ENCODE measurements around the gene LUZP4. TPM values are rescaled to one million over a fixed set of nuclear protein-coding genes. Genes with fewer than 3 reads are reported as not detected.

The LUZP4 gene
- total RNA-seq, 1 experiment from 2014 or later, result not detected

DNA sequence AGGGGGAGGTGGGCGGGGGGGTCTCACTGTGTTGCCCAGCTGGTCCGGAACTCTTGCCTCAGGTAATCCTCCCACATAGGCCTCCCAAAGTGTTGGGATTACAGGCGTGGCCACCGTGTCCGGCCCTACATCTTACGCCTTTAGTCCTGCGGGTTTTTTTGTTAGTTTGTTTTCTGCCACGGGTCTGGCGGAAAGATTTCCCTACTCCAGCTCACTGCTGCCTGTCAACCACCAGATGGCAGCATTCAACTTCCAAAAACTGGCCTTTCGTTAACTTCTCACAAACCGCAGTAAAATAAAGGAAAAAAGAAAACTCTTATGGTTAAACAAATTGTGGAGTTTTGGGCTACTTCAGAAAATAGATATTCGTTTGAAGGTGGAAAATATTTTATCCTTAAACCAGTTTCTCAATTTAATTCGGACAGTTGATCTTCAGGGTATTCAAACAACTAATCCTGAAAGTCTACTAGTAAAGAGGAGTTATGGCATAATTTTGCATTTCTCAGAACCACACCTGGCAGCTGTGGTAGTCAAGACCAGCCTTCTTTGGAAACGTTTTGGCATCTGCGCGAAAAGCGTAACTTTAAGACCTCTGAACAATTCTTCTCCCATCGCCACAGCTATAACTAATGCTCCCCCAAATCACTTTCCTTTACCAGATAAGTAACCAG is 41.1 kb downstream of the LUZP4 start:
- no peaks in the 10 kb centered on the region for H3K79me2 ChIP-seq (ENCODE audit: insufficient read depth, low read length)
- CTCF ChIA-PET, result interaction anchor here (1.0 to 1.9 kb wide), 5 partner anchors 104 to 360 kb away, joined by 3 to 13 read pairs (median 6); no protein-coding TSS in a partner anchor
- no peaks in the 10 kb centered on the region for H3K9me2 ChIP-seq (ENCODE audit: insufficient read depth)
- intact Hi-C loops (cut with micrococcal nuclease), result loop anchor here (1.0 to 5.0 kb wide), 3 partner anchors 313 to 362 kb away; no protein-coding TSS in a partner anchor
- H3K4me3 ChIP-seq (replicated peaks in 1 of 2; ENCODE audit: low read depth in 1 of 2, low read length in 2 of 2), result no peak overlapping the region
- ATAC-seq, result peak; percentile 80
- no peak for TF ChIP-seq CBX3 (IDR thresholded peaks at IDR 0.05; ENCODE audit: low read depth)
- TF ChIP-seq EZH2 (IDR thresholded peaks at IDR 0.05), result no peak
- TF ChIP-seq RAD21 (IDR thresholded peaks at IDR 0.05; ENCODE audit: low read depth), result peak; percentile 80
- TF ChIP-seq, protein P1, sequence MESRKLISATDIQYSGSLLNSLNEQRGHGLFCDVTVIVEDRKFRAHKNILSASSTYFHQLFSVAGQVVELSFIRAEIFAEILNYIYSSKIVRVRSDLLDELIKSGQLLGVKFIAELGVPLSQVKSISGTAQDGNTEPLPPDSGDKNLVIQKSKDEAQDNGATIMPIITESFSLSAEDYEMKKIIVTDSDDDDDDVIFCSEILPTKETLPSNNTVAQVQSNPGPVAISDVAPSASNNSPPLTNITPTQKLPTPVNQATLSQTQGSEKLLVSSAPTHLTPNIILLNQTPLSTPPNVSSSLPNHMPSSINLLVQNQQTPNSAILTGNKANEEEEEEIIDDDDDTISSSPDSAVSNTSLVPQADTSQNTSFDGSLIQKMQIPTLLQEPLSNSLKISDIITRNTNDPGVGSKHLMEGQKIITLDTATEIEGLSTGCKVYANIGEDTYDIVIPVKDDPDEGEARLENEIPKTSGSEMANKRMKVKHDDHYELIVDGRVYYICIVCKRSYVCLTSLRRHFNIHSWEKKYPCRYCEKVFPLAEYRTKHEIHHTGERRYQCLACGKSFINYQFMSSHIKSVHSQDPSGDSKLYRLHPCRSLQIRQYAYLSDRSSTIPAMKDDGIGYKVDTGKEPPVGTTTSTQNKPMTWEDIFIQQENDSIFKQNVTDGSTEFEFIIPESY (IDR thresholded peaks at IDR 0.05; ENCODE audit: extremely low read depth, insufficient replicate concordance, low read length), result no peak
- TF ChIP-seq, protein P2, sequence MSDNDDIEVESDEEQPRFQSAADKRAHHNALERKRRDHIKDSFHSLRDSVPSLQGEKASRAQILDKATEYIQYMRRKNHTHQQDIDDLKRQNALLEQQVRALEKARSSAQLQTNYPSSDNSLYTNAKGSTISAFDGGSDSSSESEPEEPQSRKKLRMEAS (IDR thresholded peaks at IDR 0.05), result no peak
- no peak for TF ChIP-seq ZFX (IDR thresholded peaks at IDR 0.05)
- TF ChIP-seq, protein P3, sequence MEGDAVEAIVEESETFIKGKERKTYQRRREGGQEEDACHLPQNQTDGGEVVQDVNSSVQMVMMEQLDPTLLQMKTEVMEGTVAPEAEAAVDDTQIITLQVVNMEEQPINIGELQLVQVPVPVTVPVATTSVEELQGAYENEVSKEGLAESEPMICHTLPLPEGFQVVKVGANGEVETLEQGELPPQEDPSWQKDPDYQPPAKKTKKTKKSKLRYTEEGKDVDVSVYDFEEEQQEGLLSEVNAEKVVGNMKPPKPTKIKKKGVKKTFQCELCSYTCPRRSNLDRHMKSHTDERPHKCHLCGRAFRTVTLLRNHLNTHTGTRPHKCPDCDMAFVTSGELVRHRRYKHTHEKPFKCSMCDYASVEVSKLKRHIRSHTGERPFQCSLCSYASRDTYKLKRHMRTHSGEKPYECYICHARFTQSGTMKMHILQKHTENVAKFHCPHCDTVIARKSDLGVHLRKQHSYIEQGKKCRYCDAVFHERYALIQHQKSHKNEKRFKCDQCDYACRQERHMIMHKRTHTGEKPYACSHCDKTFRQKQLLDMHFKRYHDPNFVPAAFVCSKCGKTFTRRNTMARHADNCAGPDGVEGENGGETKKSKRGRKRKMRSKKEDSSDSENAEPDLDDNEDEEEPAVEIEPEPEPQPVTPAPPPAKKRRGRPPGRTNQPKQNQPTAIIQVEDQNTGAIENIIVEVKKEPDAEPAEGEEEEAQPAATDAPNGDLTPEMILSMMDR (IDR thresholded peaks at IDR 0.05 in 2 of 3, conservative IDR thresholded peaks at IDR 0.05 in 1 of 3; ENCODE audit: borderline replicate concordance in 1 of 3, insufficient read depth in 1 of 3, low read depth in 2 of 3, low read length in 2 of 3), result peak; percentile 49 to 65 (median 62); a peak in 5 of 6 replicates
- TF ChIP-seq JUND (IDR thresholded peaks at IDR 0.05), result no peak
- no peak for TF ChIP-seq ELF1 (IDR thresholded peaks at IDR 0.05; ENCODE audit: borderline replicate concordance, low read depth)
- TF ChIP-seq SIN3A (IDR thresholded peaks at IDR 0.05; ENCODE audit: low read depth), result no peak
- no peak for TF ChIP-seq SP1 (IDR thresholded peaks at IDR 0.05; ENCODE audit: low read depth)
- no peak for TF ChIP-seq TCF7L2 (IDR thresholded peaks at IDR 0.05; ENCODE audit: borderline replicate concordance, extremely low read depth, insufficient read depth, insufficient read length)
- TF ChIP-seq, protein P4, sequence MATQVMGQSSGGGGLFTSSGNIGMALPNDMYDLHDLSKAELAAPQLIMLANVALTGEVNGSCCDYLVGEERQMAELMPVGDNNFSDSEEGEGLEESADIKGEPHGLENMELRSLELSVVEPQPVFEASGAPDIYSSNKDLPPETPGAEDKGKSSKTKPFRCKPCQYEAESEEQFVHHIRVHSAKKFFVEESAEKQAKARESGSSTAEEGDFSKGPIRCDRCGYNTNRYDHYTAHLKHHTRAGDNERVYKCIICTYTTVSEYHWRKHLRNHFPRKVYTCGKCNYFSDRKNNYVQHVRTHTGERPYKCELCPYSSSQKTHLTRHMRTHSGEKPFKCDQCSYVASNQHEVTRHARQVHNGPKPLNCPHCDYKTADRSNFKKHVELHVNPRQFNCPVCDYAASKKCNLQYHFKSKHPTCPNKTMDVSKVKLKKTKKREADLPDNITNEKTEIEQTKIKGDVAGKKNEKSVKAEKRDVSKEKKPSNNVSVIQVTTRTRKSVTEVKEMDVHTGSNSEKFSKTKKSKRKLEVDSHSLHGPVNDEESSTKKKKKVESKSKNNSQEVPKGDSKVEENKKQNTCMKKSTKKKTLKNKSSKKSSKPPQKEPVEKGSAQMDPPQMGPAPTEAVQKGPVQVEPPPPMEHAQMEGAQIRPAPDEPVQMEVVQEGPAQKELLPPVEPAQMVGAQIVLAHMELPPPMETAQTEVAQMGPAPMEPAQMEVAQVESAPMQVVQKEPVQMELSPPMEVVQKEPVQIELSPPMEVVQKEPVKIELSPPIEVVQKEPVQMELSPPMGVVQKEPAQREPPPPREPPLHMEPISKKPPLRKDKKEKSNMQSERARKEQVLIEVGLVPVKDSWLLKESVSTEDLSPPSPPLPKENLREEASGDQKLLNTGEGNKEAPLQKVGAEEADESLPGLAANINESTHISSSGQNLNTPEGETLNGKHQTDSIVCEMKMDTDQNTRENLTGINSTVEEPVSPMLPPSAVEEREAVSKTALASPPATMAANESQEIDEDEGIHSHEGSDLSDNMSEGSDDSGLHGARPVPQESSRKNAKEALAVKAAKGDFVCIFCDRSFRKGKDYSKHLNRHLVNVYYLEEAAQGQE (IDR thresholded peaks at IDR 0.05; ENCODE audit: low read depth), result no peak
- no peak for TF ChIP-seq POLR2A (IDR thresholded peaks at IDR 0.05; ENCODE audit: borderline replicate concordance, extremely low read depth, insufficient read depth, insufficient read length)
- H3K27me3 ChIP-seq (ENCODE audit: insufficient read depth, low read length), result no peaks in the 10 kb centered on the region
- POLR2A ChIA-PET, result no interaction called here
- no peaks in the 10 kb centered on the region for H4K20me1 ChIP-seq (ENCODE audit: insufficient read depth)
- no peaks in the 10 kb centered on the region; a peak in 1 of 4 replicates for H3K4me1 ChIP-seq (ENCODE audit: control insufficient read depth in 1 of 2, insufficient read depth in 2 of 2, low read length in 2 of 2)
- no TSS peak for BruUV-seq (replicated peaks)
- peak; percentile 44 for DNase-seq (ENCODE audit: low read depth, low spot score)
- RAD21 ChIA-PET (ENCODE audit: low non-redundant PET in 1 of 2, low total read pairs in 2 of 2, uncharacterized antibody in 2 of 2, unreplicated experiment in 2 of 2), result interaction anchor here in 1 of 2 experiments (0.7 kb wide), 1 partner anchor 378 kb away, joined by 3 read pairs; no protein-coding TSS in a partner anchor
- peak overlapping the region; percentile 28 for H3K4me2 ChIP-seq (ENCODE audit: low read length)
- H3K36me3 ChIP-seq (ENCODE audit: control insufficient read depth in 1 of 2, insufficient read depth in 2 of 2, low read length in 2 of 2), result no peaks in the 10 kb centered on the region
- peak overlapping the region; percentile 32 for H2AFZ ChIP-seq (ENCODE audit: low read depth, low read length, poor library complexity, severe bottlenecking)
- no peak overlapping the region for H3K27ac ChIP-seq (ENCODE audit: low read depth, low read length)
- no peak overlapping the region for H3K9ac ChIP-seq (ENCODE audit: low read length)
- H3K9me3 ChIP-seq (ENCODE audit: control insufficient read depth in 1 of 2, insufficient read depth in 1 of 2, low read depth in 1 of 2, low read length in 2 of 2), result no peaks in the 10 kb centered on the region

Measured in HCT116 (cell line).